CD4-positive, alpha-beta T cell treated with Interleukin-4 for 4 hours (primary cell): Measurements from ENCODE around the gene GOLGA6L9.
"Not testable (repeated sequence)": the region's sequence is repeated elsewhere in the genome, so short reads cannot be mapped to it uniquely, and the experiment has no call there.

Source experiments
- DNase-seq: peaks from one replicate; pipeline ENCODE4 v3.0.0-alpha.2; 2020

GOLGA6L9 gene

GRCh38 chr15:82429693-82430092, at the start of gene GOLGA6L9:
Gene GOLGA6L9 (plus strand): TSS chr15:82429816. CDS start chr15:82430080, 264 bp downstream.
- DNase-seq = not testable (repeated sequence)

- DNase-seq = not testable (repeated sequence)
These were observed 48.2 kb upstream of the GOLGA6L9 start for GRCh38 chr15:82381330-82381955.

GRCh38 chr15:82387209-82387608, 42.4 kb upstream of the GOLGA6L9 start:
- not testable (repeated sequence) for DNase-seq

- not testable (repeated sequence) for DNase-seq
These were observed 39.5 kb upstream of the GOLGA6L9 start for GRCh38 chr15:82390152-82390551.

GRCh38 chr15:82392077-82392476, 37.5 kb upstream of the GOLGA6L9 start:
- not testable (repeated sequence) for DNase-seq

- DNase-seq = no peak
These were observed 35.9 kb upstream of the GOLGA6L9 start for GRCh38 chr15:82393671-82394070.

- not testable (repeated sequence) for DNase-seq
These were observed 33.8 kb upstream of the GOLGA6L9 start for GRCh38 chr15:82395788-82396187.

- no peak for DNase-seq
These were observed 31.8 kb upstream of the GOLGA6L9 start for GRCh38 chr15:82397817-82398216.

- DNase-seq = no peak
These were observed 30.8 kb upstream of the GOLGA6L9 start for GRCh38 chr15:82398785-82399184.

GRCh38 chr15:82399366-82400103, 30.1 kb upstream of the GOLGA6L9 start:
- not testable (repeated sequence) for DNase-seq

- DNase-seq = not testable (repeated sequence)
These were observed 27.7 kb upstream of the GOLGA6L9 start for GRCh38 chr15:82401918-82402317.

- DNase-seq = not testable (repeated sequence)
These were observed 27.3 kb upstream of the GOLGA6L9 start for GRCh38 chr15:82402341-82402740.

GRCh38 chr15:82406211-82406610, 23.4 kb upstream of the GOLGA6L9 start:
- DNase-seq = not testable (repeated sequence)

- DNase-seq = not testable (repeated sequence)
These were observed 19.3 kb upstream of the GOLGA6L9 start for GRCh38 chr15:82410306-82410705.

- not testable (repeated sequence) for DNase-seq
These were observed 18.0 kb upstream of the GOLGA6L9 start for GRCh38 chr15:82411595-82411994.

- not testable (repeated sequence) for DNase-seq
These were observed 15.0 kb upstream of the GOLGA6L9 start for GRCh38 chr15:82414525-82415191.

GRCh38 chr15:82420516-82420915, 9.1 kb upstream of the GOLGA6L9 start:
- not testable (repeated sequence) for DNase-seq

GRCh38 chr15:82420966-82421365, 8.7 kb upstream of the GOLGA6L9 start:
- DNase-seq = peak; percentile 11

- not testable (repeated sequence) for DNase-seq
These were observed 2.5 kb upstream of the GOLGA6L9 start for GRCh38 chr15:82427117-82427516.

- DNase-seq = peak; percentile 27
These were observed 15.8 kb downstream of the GOLGA6L9 start for GRCh38 chr15:82445420-82445819.

GRCh38 chr15:82457336-82457735, 27.7 kb downstream of the GOLGA6L9 start:
- DNase-seq = not testable (repeated sequence)

- not testable (repeated sequence) for DNase-seq
These were observed 36.0 kb downstream of the GOLGA6L9 start for GRCh38 chr15:82465629-82466028.

- DNase-seq = not testable (repeated sequence)
These were observed 38.6 kb downstream of the GOLGA6L9 start for GRCh38 chr15:82468205-82468604.

GRCh38 chr15:82469381-82469780, 39.8 kb downstream of the GOLGA6L9 start:
- not testable (repeated sequence) for DNase-seq
